HepG2 (cell line): Measurements from ENCODE around the gene SPHK1. TPM values are rescaled to one million over a fixed set of nuclear protein-coding genes. Genes with fewer than 3 reads are reported as not detected.
A peak's percentile ranks its signal among the peaks of the same experiment; 100 is the strongest.

ENCODE experiments used
- BRF2 ChIP-seq: sonication (generic); formaldehyde crosslinking; IDR thresholded peaks from 2 replicates; pipeline ENCODE4 v1.8.1; 2022; ENCODE audit warnings: mild to moderate bottlenecking, missing genetic modification reagents
- GFI1 ChIP-seq: sonication (generic); formaldehyde crosslinking; IDR thresholded peaks from 2 replicates; pipeline ENCODE4 v1.5.0; 2020; ENCODE audit warnings: missing genetic modification reagents, mild to moderate bottlenecking, borderline replicate concordance
- GMEB1 ChIP-seq: sonication (generic); formaldehyde crosslinking; IDR thresholded peaks from 2 replicates; pipeline ENCODE4 v1.5.1; 2020; ENCODE audit warnings: missing genetic modification reagents, mild to moderate bottlenecking, borderline replicate concordance
- GPBP1L1 ChIP-seq: sonication (generic); formaldehyde crosslinking; IDR thresholded peaks from 2 replicates; pipeline ENCODE4 v1.5.0; 2020; ENCODE audit warnings: mild to moderate bottlenecking, missing genetic modification reagents
- KLF6 ChIP-seq: IDR thresholded peaks from 2 replicates; pipeline ENCODE4 v1.8.0; 2016; ENCODE audit warnings: missing biosample characterization, missing genetic modification reagents
- NCOA1 ChIP-seq: sonication (generic); formaldehyde crosslinking; IDR thresholded peaks from 2 replicates; pipeline ENCODE4 v1.9.0; 2021; ENCODE audit warnings: missing genetic modification reagents
- SKI ChIP-seq: fragments of 450-650 bp; IDR thresholded peaks from one replicate; pipeline ENCODE4 v1.6.1; 2018; ENCODE audit warnings: mild to moderate bottlenecking; ENCODE audit not compliant: partially characterized antibody
- ZNF12 ChIP-seq: sonication (generic); formaldehyde crosslinking; IDR thresholded peaks from 2 replicates; pipeline ENCODE4 v1.5.0; 2020; ENCODE audit warnings: missing genetic modification reagents
- ZNF207 ChIP-seq: fragments of 450-650 bp; IDR thresholded peaks from 2 replicates; pipeline ENCODE4 v1.6.1; 2016; ENCODE audit warnings: antibody characterized with exemption, borderline replicate concordance
- ZNF331 ChIP-seq: sonication (generic); formaldehyde crosslinking; IDR thresholded peaks from 2 replicates; pipeline ENCODE4 v1.4.0; 2020; ENCODE audit warnings: missing genetic modification reagents
- ZNF740 ChIP-seq: sonication (generic); formaldehyde crosslinking; IDR thresholded peaks from 2 replicates; pipeline ENCODE4 v1.4.0; 2020; ENCODE audit warnings: missing genetic modification reagents
- ZNF777 ChIP-seq: sonication (generic); formaldehyde crosslinking; IDR thresholded peaks from 2 replicates; pipeline ENCODE4 v1.4.0; 2020; ENCODE audit warnings: missing genetic modification reagents
- ZSCAN22 ChIP-seq: sonication (generic); formaldehyde crosslinking; IDR thresholded peaks from 2 replicates; pipeline ENCODE4 v1.4.0; 2020; ENCODE audit warnings: mild to moderate bottlenecking, missing genetic modification reagents
- polyA plus RNA-seq, 8 experiments: library from polyadenylated mRNA; depleted of rRNA in 3 of 8; stranded (reverse) in 7 of 8; unstranded in 1 of 8; fragments of >200 nt; fragmentation: Illumina TruSeq in 4 of 8; extraction: Trizol in 4 of 8; gene quantifications; 2 replicates each; pipeline versions ENCODE4 v1.2.1 to v1.2.3, GENCODE V29; 2011 to 2016; ENCODE audit warnings: low read depth in 4 of 8, missing spikeins in 1 of 8, mixed read lengths in 1 of 8; ENCODE audit not compliant: insufficient read depth in 1 of 8
- total RNA-seq, 5 experiments: library from RNA; depleted of rRNA; stranded (reverse); fragments of >200 nt; fragmentation: Illumina TruSeq; extraction: Trizol; gene quantifications; 2 replicates each; pipeline ENCODE4 v1.2.3, GENCODE V29; 2016; ENCODE audit warnings: low read depth in 1 of 5
- TF ChIP-seq, protein P1 (sequence below): IDR thresholded peaks from 2 replicates; pipeline ENCODE4 v1.4.0; 2020; ENCODE audit warnings: mild to moderate bottlenecking, missing genetic modification reagents
- TF ChIP-seq, protein P2 (sequence below): sonication (generic); formaldehyde crosslinking; IDR thresholded peaks from 2 replicates; pipeline ENCODE4 v1.8.0; 2022; ENCODE audit warnings: low read depth, missing genetic modification reagents
- TF ChIP-seq, protein P3 (sequence below): IDR thresholded peaks from 2 replicates; pipeline ENCODE4 v1.6.1; 2016

SPHK1 gene
- total and polyA plus RNA-seq, 2 of the 13 experiments (the other 11 are each of a cell fraction or from before 2014, with no cell fraction given): 129 to 160 TPM

GRCh38 chr17:76382803-76383545, 1.4 kb upstream of the SPHK1 start (continued):
- TF ChIP-seq, protein P1, sequence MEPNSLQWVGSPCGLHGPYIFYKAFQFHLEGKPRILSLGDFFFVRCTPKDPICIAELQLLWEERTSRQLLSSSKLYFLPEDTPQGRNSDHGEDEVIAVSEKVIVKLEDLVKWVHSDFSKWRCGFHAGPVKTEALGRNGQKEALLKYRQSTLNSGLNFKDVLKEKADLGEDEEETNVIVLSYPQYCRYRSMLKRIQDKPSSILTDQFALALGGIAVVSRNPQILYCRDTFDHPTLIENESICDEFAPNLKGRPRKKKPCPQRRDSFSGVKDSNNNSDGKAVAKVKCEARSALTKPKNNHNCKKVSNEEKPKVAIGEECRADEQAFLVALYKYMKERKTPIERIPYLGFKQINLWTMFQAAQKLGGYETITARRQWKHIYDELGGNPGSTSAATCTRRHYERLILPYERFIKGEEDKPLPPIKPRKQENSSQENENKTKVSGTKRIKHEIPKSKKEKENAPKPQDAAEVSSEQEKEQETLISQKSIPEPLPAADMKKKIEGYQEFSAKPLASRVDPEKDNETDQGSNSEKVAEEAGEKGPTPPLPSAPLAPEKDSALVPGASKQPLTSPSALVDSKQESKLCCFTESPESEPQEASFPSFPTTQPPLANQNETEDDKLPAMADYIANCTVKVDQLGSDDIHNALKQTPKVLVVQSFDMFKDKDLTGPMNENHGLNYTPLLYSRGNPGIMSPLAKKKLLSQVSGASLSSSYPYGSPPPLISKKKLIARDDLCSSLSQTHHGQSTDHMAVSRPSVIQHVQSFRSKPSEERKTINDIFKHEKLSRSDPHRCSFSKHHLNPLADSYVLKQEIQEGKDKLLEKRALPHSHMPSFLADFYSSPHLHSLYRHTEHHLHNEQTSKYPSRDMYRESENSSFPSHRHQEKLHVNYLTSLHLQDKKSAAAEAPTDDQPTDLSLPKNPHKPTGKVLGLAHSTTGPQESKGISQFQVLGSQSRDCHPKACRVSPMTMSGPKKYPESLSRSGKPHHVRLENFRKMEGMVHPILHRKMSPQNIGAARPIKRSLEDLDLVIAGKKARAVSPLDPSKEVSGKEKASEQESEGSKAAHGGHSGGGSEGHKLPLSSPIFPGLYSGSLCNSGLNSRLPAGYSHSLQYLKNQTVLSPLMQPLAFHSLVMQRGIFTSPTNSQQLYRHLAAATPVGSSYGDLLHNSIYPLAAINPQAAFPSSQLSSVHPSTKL (CRISPR knock-in tag): peak; percentile 78
- TF ChIP-seq BRF2 (0 out of 2 replicates have a peak, but pooled peaks have one; percentile 25), ZNF207 (no peak), ZNF331 (no peak), NCOA1 (CRISPR knock-in tag) (0 out of 2 replicates have a peak, but pooled peaks have one; percentile 22), SKI (peak; percentile 55), ZNF740 (CRISPR knock-in tag) (peak; percentile 80), ZNF12 (peak; percentile 56; the same call in 1 of the 2 replicates), KLF6 (CRISPR knock-in tag) (0 out of 2 replicates have a peak, but pooled peaks have one; percentile 73), ZNF777 (CRISPR knock-in tag) (no peak; the same call in 1 of the 2 replicates), ZSCAN22 (CRISPR knock-in tag) (no peak), GMEB1 (CRISPR knock-in tag) (no peak; the same call in none of the 2 replicates), GFI1 (CRISPR knock-in tag) (no peak), GPBP1L1 (CRISPR knock-in tag) (no peak)
- TF ChIP-seq, protein P2, sequence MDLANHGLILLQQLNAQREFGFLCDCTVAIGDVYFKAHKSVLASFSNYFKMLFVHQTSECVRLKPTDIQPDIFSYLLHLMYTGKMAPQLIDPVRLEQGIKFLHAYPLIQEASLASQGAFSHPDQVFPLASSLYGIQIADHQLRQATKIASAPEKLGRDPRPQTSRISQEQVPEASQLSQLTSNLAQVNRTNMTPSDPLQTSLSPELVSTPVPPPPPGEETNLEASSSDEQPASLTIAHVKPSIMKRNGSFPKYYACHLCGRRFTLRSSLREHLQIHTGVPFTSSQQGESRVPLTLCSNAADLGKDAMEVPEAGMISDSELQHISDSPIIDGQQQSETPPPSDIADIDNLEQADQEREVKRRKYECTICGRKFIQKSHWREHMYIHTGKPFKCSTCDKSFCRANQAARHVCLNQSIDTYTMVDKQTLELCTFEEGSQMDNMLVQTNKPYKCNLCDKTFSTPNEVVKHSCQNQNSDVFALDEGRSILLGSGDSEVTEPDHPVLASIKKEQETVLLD: peak; percentile 20; the same call in 1 of the 2 replicates
- TF ChIP-seq, protein P3, sequence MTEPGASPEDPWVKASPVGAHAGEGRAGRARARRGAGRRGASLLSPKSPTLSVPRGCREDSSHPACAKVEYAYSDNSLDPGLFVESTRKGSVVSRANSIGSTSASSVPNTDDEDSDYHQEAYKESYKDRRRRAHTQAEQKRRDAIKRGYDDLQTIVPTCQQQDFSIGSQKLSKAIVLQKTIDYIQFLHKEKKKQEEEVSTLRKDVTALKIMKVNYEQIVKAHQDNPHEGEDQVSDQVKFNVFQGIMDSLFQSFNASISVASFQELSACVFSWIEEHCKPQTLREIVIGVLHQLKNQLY (CRISPR knock-in tag): peak; percentile 15; the same call in 1 of the 2 replicates
